Pancreas (tissue), 10 donors: ENCODE data around the gene CHRM2. TPM values are rescaled to one million over a fixed set of nuclear protein-coding genes. Genes with fewer than 3 reads are reported as not detected.

Experiments used
- ATAC-seq, 4 donors: fragments of 200-7000 bp; cut with Tn5 transposase; one replicate each; pipeline versions ENCODE4 v1.8.0 to v1.9.1; 2020; ENCODE audit warnings: mild to moderate bottlenecking in 4 of 4, moderate library complexity in 4 of 4
- DNase-seq, 6 donors: peaks; one replicate each; pipeline ENCODE4 v3.0.0-alpha.2; 2020
- FAIRE-seq: peaks from 2 replicates; lab custom pipeline; 2012; peaks lifted over from hg19 to GRCh38; lab: Jason Lieb, UNC
- H3K27ac ChIP-seq, 4 donors: fragments of 200-600 bp; sonication (generic); 1 replicate in 3 of 4; 2 replicates in 1 of 4; pipeline versions ENCODE4 v1.5.0 to v1.8.0; 2020
- H3K27me3 ChIP-seq, 4 donors: fragments of 200-600 bp; one replicate each; pipeline ENCODE4 v1.8.0; 2021
- H3K36me3 ChIP-seq, 3 donors: fragments of 200-600 bp; sonication (generic) in 1 of 3; one replicate each; pipeline versions ENCODE4 v1.5.0 to v1.8.0; 2020 to 2021
- H3K4me1 ChIP-seq, 3 donors: fragments of 200-600 bp; one replicate each; pipeline ENCODE4 v1.8.0; 2021
- H3K4me3 ChIP-seq, 4 donors: fragments of 200-600 bp; sonication (generic) in 2 of 4; one replicate each; pipeline versions ENCODE4 v1.5.0 to v1.8.0; 2020 to 2021
- H3K9me3 ChIP-seq, 4 donors: fragments of 200-600 bp; one replicate each; pipeline ENCODE4 v1.8.0; 2021
- CTCF ChIP-seq, 4 donors: fragments of 200-600 bp; sonication (generic) in 3 of 4; IDR thresholded peaks; one replicate each; pipeline versions ENCODE4 v1.5.0 to v1.8.0; 2021; ENCODE audit warnings: antibody characterized with exemption in 4 of 4
- WGBS, 2 donors: extraction: QIAGEN DNeasy Blood & Tissue Kit; methylation state at CpG; one replicate each; pipeline ENCODE4 v1.1.7; 2013; 5-methylcytosine and 5-hydroxymethylcytosine counted together
- intact Hi-C, 3 donors: fragments of 100-400 bp; cut with DNase I; formaldehyde crosslinking; loops; one replicate each; pipeline versions ENCODE4 v1.11.1 to v1.14.2; 2022
- polyA plus RNA-seq, 2 donors: library from polyadenylated mRNA; stranded (reverse); fragments of 200-250 nt; gene quantifications; one replicate each; pipeline ENCODE4 v1.2.3, GENCODE V29; 2013
- total RNA-seq, 6 donors: library from RNA; stranded (reverse); fragmentation: NEBNext Ultra II Directional in 4 of 6; extraction: Animal tissue kit (Norgen Biotek cat#: 25700) in 4 of 6; gene quantifications; one replicate each; pipeline versions ENCODE4 v1.2.1 to v1.2.4, GENCODE V29; 2021 to 2023
- donor health status: healthy with polysubstance abuse.
- donor health status: DM: no; HTN: no; CAD: no; lungs with moderate emphysema.
- donor health status: DM: no; HTN: no; CAD: no.
- donor health status: control.
- donor health status: control.
- donor health status: Bipolar disorder and iron deficiency.
- donor health status: DM: yes; HTN: yes; CAD: no.
- donor health status: DM: no; HTN: no; CAD: no.
- donor health status: DM: no; HTN: no; CAD: no.
- donor health status: DM: yes; HTN: yes; CAD: no.

CHRM2 gene
- total and polyA plus RNA-seq, 8 donors = 0.03 to 0.12 (median 0.08) TPM; not detected in 5

GRCh38 chr7:136997735-136998134 is 129.3 kb downstream of the CHRM2 start:
- TF ChIP-seq CTCF (IDR thresholded peaks at IDR 0.05) = no peak
- Histone ChIP-seq H3K4me1 (no peaks in the 10 kb centered on the region), H3K27ac (no peak overlapping the region), H3K4me3 (no peak overlapping the region), H3K36me3 (no peaks in the 10 kb centered on the region), H3K9me3 (no peaks in the 10 kb centered on the region), H3K27me3 (no peaks in the 10 kb centered on the region)
- FAIRE-seq = no peak
- DNase-seq = no peak
- intact Hi-C loops = no loop called here
- ATAC-seq = no peak

- ATAC-seq (no peak), DNase-seq (no peak), FAIRE-seq (no peak)
- no peaks in the 10 kb centered on the region for H3K27me3 ChIP-seq
- no peaks in the 10 kb centered on the region for H3K36me3 ChIP-seq
- H3K4me3 ChIP-seq = no peak overlapping the region
- no peak for TF ChIP-seq CTCF (IDR thresholded peaks at IDR 0.05)
- H3K4me1 ChIP-seq = no peaks in the 10 kb centered on the region
- H3K27ac ChIP-seq = no peak overlapping the region
- H3K9me3 ChIP-seq = no peaks in the 10 kb centered on the region
- intact Hi-C loops = no loop called here
- WGBS, 2 donors = 34 to 57% methylated on average over 2 of the region's 2 CpGs
Observed at GRCh38 chr7:136998495-136998894, 130.0 kb downstream of the CHRM2 start.

- Histone ChIP-seq H3K27me3 (no peaks in the 10 kb centered on the region), H3K27ac (no peak overlapping the region), H3K9me3 (no peaks in the 10 kb centered on the region), H3K4me3 (no peak overlapping the region), H3K36me3 (no peaks in the 10 kb centered on the region), H3K4me1 (no peaks in the 10 kb centered on the region)
- no peak for TF ChIP-seq CTCF (IDR thresholded peaks at IDR 0.05)
- intact Hi-C loops = no loop called here
- DNase-seq (no peak), ATAC-seq (no peak), FAIRE-seq (no peak)
- WGBS, 2 donors = 25 to 36% methylated on average over 2 of the region's 2 CpGs
Observed at GRCh38 chr7:137000621-137001020, 132.2 kb downstream of the CHRM2 start.

GRCh38 chr7:137001041-137001440 is 132.6 kb downstream of the CHRM2 start:
- ATAC-seq (no peak), DNase-seq (no peak), FAIRE-seq (no peak)
- Histone ChIP-seq H3K36me3 (no peaks in the 10 kb centered on the region), H3K4me1 (no peaks in the 10 kb centered on the region), H3K27ac (no peak overlapping the region), H3K9me3 (no peaks in the 10 kb centered on the region), H3K4me3 (no peak overlapping the region), H3K27me3 (no peaks in the 10 kb centered on the region)
- intact Hi-C loops = no loop called here
- no peak for TF ChIP-seq CTCF (IDR thresholded peaks at IDR 0.05)
- 32 to 40% methylated on average over 2 of the region's 2 CpGs for WGBS, 2 donors

- H3K4me1 ChIP-seq = no peaks in the 10 kb centered on the region
- no peaks in the 10 kb centered on the region for H3K36me3 ChIP-seq
- no peak for DNase-seq
- FAIRE-seq = no peak
- no peak overlapping the region for H3K27ac ChIP-seq
- no peaks in the 10 kb centered on the region for H3K9me3 ChIP-seq
- no peaks in the 10 kb centered on the region for H3K27me3 ChIP-seq
- ATAC-seq = no peak
- 78 to 87% methylated on average over 3 of the region's 3 CpGs for WGBS, 2 donors
- H3K4me3 ChIP-seq = no peak overlapping the region
- no peak for TF ChIP-seq CTCF (IDR thresholded peaks at IDR 0.05)
- intact Hi-C loops = no loop called here
Observed at GRCh38 chr7:137001478-137001877, 133.0 kb downstream of the CHRM2 start.
